ENCODE data around the gene KIF1C.

DNA sequence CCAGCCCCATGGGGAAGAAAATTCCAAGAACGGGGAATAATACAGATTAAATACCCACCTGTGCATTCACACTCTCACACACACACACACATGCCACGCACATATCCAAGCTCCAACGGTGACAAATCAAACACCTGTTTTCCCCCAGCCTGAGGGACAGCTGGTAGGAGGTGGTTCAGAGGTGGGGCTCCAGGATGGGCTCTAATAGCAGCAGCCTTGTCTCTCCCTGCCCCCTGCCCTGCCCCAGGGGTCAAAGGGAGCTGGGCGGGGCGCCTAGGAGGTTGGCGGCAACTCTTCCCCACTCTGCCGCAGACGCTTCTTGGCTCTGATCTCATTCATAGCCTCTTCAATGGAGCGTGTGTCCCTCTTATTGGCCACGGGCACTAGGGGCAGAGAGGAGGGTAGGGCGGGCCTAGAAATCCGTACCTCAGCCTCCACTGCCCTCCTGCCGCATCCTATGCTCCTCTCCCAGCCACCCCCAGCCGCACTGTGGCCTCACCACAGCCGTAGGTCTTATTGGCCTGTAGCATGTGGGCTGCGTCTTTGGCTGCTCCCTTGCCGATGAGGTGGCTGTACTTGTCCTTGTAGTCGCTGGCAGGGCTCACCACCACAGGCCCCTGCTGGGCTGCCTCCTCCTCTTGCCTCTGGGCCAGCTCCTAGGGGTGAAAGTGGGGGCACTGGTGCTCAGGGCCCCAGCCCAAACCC, 38.3 kb upstream of the KIF1C start:
- TF ChIP-seq EZH2 (IDR thresholded peaks at IDR 0.05; ENCODE audit: insufficient read depth, poor library complexity, severe bottlenecking) (no peak), EZH2phosphoT487 (IDR thresholded peaks at IDR 0.05; ENCODE audit: insufficient read depth, low read depth) (no peak)

All from GM23248 (cell line).